Ovary (tissue), 3 donors: Measurements from ENCODE around the gene NCAM1.

Experiments used
- CTCF ChIP-seq, 3 donors: fragments of 450-650 bp in 2 of 3; fragments of 200-600 bp in 1 of 3; IDR thresholded peaks; one replicate each; pipeline versions ENCODE4 v1.5.1 to v1.8.0; 2016 to 2022; ENCODE audit warnings: antibody characterized with exemption in 3 of 3, mild to moderate bottlenecking in 1 of 3
- POLR2A ChIP-seq: fragments of 450-650 bp; IDR thresholded peaks from one replicate; pipeline ENCODE4 v1.6.1; 2017; ENCODE audit warnings: antibody characterized with exemption, mild to moderate bottlenecking, moderate library complexity
- donor health status: DM: no; HTN: no; CAD: no.

- no peak for TF ChIP-seq CTCF (IDR thresholded peaks at IDR 0.05)
- TF ChIP-seq POLR2A, result no peak
Measured at GRCh38 chr11:112961146-112961668, at the start of gene NCAM1.
